ENCODE data around the gene RHPN2. TPM values are rescaled to one million over a fixed set of nuclear protein-coding genes. Genes with fewer than 3 reads are reported as not detected.

Gene RHPN2
- total RNA-seq, 3 donors from 2014 or later, result 1.4 to 55.3 (median 35.4) TPM

DNA sequence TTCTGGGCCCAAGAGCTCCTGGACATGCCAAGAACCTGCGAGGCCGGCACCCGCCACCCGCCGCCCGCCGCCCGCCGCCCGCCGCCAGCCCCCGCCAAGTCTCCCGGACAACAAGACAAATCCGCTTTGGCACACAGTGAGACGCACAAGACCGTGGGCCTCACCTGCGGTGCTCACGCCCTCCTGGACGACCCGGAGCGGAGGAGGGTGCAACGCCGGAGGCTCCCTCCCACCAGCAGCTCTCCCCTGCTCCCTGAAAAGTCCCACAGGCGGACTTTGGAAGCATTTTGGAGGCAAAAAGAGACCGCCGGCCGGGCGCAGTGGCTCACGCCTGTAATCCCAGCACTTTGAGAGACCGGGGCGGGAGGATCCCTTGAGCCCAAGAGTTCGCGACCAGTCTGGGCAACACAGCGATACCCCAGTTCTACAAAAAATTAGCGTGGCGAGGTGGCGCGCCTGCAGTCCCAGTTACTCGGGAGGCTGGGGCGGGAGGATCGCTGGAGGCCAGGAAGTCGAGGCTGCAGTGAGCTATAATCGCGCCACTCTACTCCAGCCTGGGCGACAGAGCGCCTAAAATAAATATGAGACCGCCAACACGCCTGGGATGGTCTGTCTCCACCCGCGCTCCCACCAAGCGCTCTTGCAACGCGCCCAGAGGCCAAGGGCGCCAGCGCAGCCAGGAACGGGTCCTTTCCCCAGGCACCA, 783 bp downstream of the RHPN2 start:
- Histone ChIP-seq H3K27me3 (no peaks in the 10 kb centered on the region), H3K4me3 (peak overlapping the region; percentile 48 to 83 (median 82)), H3K9me3 (no peaks in the 10 kb centered on the region), H3K4me1 (peaks cover 0 to 5% of the 10 kb centered on the region in 2 donors), H3K27ac (peak overlapping the region; percentile 82 to 85), H3K36me3 (no peaks in the 10 kb centered on the region)
- intact Hi-C loops (cut with DNase I; ENCODE audit: low total_unique reads), result no loop called here
- TF ChIP-seq POLR2A (IDR thresholded peaks at IDR 0.05) (no peak), POLR2AphosphoS5 (IDR thresholded peaks at IDR 0.05) (no peak)
- TF ChIP-seq, protein P1, sequence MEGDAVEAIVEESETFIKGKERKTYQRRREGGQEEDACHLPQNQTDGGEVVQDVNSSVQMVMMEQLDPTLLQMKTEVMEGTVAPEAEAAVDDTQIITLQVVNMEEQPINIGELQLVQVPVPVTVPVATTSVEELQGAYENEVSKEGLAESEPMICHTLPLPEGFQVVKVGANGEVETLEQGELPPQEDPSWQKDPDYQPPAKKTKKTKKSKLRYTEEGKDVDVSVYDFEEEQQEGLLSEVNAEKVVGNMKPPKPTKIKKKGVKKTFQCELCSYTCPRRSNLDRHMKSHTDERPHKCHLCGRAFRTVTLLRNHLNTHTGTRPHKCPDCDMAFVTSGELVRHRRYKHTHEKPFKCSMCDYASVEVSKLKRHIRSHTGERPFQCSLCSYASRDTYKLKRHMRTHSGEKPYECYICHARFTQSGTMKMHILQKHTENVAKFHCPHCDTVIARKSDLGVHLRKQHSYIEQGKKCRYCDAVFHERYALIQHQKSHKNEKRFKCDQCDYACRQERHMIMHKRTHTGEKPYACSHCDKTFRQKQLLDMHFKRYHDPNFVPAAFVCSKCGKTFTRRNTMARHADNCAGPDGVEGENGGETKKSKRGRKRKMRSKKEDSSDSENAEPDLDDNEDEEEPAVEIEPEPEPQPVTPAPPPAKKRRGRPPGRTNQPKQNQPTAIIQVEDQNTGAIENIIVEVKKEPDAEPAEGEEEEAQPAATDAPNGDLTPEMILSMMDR (IDR thresholded peaks at IDR 0.05), result no peak
- DNase-seq (ENCODE audit: low spot score in 2 of 2), result no peak

- H3K27me3 ChIP-seq, result no peaks in the 10 kb centered on the region
- peaks cover 0 to 5% of the 10 kb centered on the region in 2 donors for H3K4me1 ChIP-seq
- no peaks in the 10 kb centered on the region for H3K9me3 ChIP-seq
- peak overlapping the region; percentile 82 to 85 for H3K27ac ChIP-seq
- no peaks in the 10 kb centered on the region for H3K36me3 ChIP-seq
- peak overlapping the region in 2 of 3 donors; percentile 82 to 83 for H3K4me3 ChIP-seq
- TF ChIP-seq, protein P1 (IDR thresholded peaks at IDR 0.05), result no peak
- TF ChIP-seq POLR2AphosphoS5 (IDR thresholded peaks at IDR 0.05) (no peak), POLR2A (IDR thresholded peaks at IDR 0.05) (no peak)
- no peak for DNase-seq (ENCODE audit: low spot score in 2 of 2)
- intact Hi-C loops (cut with DNase I; ENCODE audit: low total_unique reads), result no loop called here
Measured at GRCh38 chr19:33063356-33063752, 1.3 kb downstream of the RHPN2 start.

- intact Hi-C loops (cut with DNase I; ENCODE audit: low total_unique reads), result no loop called here
- Histone ChIP-seq H3K27ac (peak overlapping the region in 1 of 2 donors; percentile 49), H3K9me3 (no peaks in the 10 kb centered on the region), H3K36me3 (no peaks in the 10 kb centered on the region), H3K4me3 (peak overlapping the region in 2 of 3 donors; percentile 33 to 82), H3K27me3 (no peaks in the 10 kb centered on the region), H3K4me1 (peaks cover 0 to 5% of the 10 kb centered on the region in 2 donors)
- DNase-seq (ENCODE audit: low spot score in 2 of 2), result no peak
- TF ChIP-seq POLR2AphosphoS5 (IDR thresholded peaks at IDR 0.05) (no peak), POLR2A (IDR thresholded peaks at IDR 0.05) (no peak)
- TF ChIP-seq, protein P1 (IDR thresholded peaks at IDR 0.05), result no peak
Measured at GRCh38 chr19:33062902-33063301, 1.8 kb downstream of the RHPN2 start.

DNA sequence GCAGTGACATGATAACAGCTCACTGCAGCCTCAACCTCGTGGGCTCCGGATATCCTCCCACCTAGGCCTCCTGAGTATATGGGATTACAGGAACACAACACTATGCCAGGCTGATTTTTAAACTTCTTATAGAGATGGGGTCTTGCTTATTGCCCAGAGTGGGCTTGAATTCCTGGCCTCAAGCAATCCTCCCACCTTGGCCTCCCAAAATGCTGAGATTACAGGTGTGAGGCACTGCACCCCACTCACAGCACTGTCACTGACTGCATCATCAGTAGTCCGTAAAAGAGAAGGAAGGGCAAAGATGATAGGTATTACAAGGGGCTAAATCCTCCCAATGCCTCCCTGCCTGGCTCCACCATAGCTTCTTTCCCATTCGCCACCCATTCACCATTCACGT, 4.1 kb downstream of the RHPN2 start:
- intact Hi-C loops (cut with DNase I; ENCODE audit: low total_unique reads), result no loop called here
- peak overlapping the region in 1 of 2 donors; percentile 25 for H3K27ac ChIP-seq
- TF ChIP-seq, protein P1 (IDR thresholded peaks at IDR 0.05), result no peak
- TF ChIP-seq POLR2A (IDR thresholded peaks at IDR 0.05) (no peak), POLR2AphosphoS5 (IDR thresholded peaks at IDR 0.05) (no peak)
- DNase-seq (ENCODE audit: low spot score in 2 of 2), result no peak
- H3K4me3 ChIP-seq, result no peak overlapping the region
- peaks cover 0 to 5% of the 10 kb centered on the region in 2 donors for H3K4me1 ChIP-seq
- H3K36me3 ChIP-seq, result no peaks in the 10 kb centered on the region
- H3K27me3 ChIP-seq, result no peaks in the 10 kb centered on the region
- H3K9me3 ChIP-seq, result no peaks in the 10 kb centered on the region

GRCh38 chr19:33055718-33056117, 9.0 kb downstream of the RHPN2 start:
- Histone ChIP-seq H3K9me3 (no peaks in the 10 kb centered on the region), H3K4me1 (no peaks in the 10 kb centered on the region), H3K36me3 (no peaks in the 10 kb centered on the region), H3K27me3 (no peaks in the 10 kb centered on the region), H3K4me3 (no peak overlapping the region), H3K27ac (peak overlapping the region; percentile 75 to 88)
- intact Hi-C loops (cut with DNase I; ENCODE audit: low total_unique reads), result no loop called here
- TF ChIP-seq, protein P1 (IDR thresholded peaks at IDR 0.05), result no peak
- no peak for TF ChIP-seq POLR2A (IDR thresholded peaks at IDR 0.05)
- TF ChIP-seq POLR2AphosphoS5 (IDR thresholded peaks at IDR 0.05), result no peak
- DNase-seq (ENCODE audit: low spot score in 2 of 2), result no peak

Data from breast epithelium (tissue), 4 donors.